Measurements from ENCODE around the gene UNC13A.

GRCh38 chr19:17560205-17560595 lies 128.0 kb downstream of the UNC13A start:
- TF ChIP-seq SP1 (IDR thresholded peaks at IDR 0.05) (no peak), FOXM1 (IDR thresholded peaks at IDR 0.05; ENCODE audit: borderline replicate concordance) (no peak)
